ENCODE data around the gene MOB3C.

Gene MOB3C

DNA sequence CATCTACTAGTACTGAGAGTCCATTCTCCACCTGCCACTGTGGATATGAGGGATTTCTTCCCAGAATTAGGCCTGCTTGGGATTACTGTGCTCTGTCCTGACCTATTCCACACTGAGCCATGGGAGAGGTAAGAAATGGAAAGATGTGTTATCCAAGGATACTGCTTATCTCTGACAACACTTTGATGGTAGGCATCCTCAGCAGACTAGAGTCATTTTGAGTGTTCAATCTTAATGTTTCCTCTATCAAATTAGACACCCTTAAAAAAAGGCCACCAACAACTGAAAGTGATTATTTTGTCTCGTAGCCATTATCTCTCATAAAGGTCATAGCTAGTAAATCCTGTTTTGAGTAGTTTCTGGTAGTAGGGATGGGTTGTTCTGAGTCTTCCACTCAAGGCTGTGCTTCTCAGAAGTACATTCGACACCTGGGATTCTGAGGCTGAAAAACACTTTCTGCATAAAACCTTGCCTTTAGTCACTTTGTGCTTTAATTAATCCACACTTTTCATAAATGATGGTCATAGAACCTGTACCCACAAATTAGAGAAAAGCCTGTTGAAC lies 42.8 kb upstream of the MOB3C start:
- WGBS, 2 donors (ENCODE audit: extremely low coverage in 2 of 2, insufficient read length in 2 of 2, insufficient replicate concordance in 1 of 2) = no CpG with 5 or more reads among the region's 2 CpGs
- no peak for DNase-seq (ENCODE audit: low spot score)
- no peak overlapping the region for H3K23ac ChIP-seq (ENCODE audit: low read depth, low read length, poor library complexity)
- no peak overlapping the region for H3K14ac ChIP-seq (ENCODE audit: low read length)
- H2BK15ac ChIP-seq (ENCODE audit: low read length) = no peak overlapping the region
- H3K4ac ChIP-seq (ENCODE audit: low read length) = no peak overlapping the region
- H3K9me3 ChIP-seq (replicated peaks in 1 of 2; ENCODE audit: control insufficient read depth in 2 of 2, insufficient read depth in 1 of 2, low read depth in 1 of 2, low read length in 2 of 2) = no peaks in the 10 kb centered on the region
- no peak overlapping the region for H3K4me3 ChIP-seq (ENCODE audit: low read length in 2 of 2)
- no peaks in the 10 kb centered on the region for H3K27me3 ChIP-seq (ENCODE audit: control insufficient read depth in 3 of 3, insufficient read depth in 3 of 3, low read depth in 1 of 3, low read length in 3 of 3)
- H4K8ac ChIP-seq (ENCODE audit: low read depth, low read length) = no peak overlapping the region
- no peaks in the 10 kb centered on the region for H3K79me1 ChIP-seq (ENCODE audit: low read depth, low read length)
- H3K27ac ChIP-seq (replicated peaks; ENCODE audit: low read length) = no peak overlapping the region
- H3K9ac ChIP-seq (ENCODE audit: low read depth, low read length, poor library complexity) = no peak overlapping the region
- no peak overlapping the region for H2BK12ac ChIP-seq (ENCODE audit: low read length)
- H2BK5ac ChIP-seq (ENCODE audit: low read length) = no peak overlapping the region
- H3K4me1 ChIP-seq (ENCODE audit: control insufficient read depth in 2 of 2, insufficient read depth in 1 of 2, low read depth in 1 of 2, low read length in 2 of 2) = no peaks in the 10 kb centered on the region
- no peak overlapping the region for H4K91ac ChIP-seq (ENCODE audit: low read depth, low read length, poor library complexity)
- no peak overlapping the region for H2AFZ ChIP-seq (ENCODE audit: low read length)
- H3K18ac ChIP-seq (ENCODE audit: low read length) = no peak overlapping the region
- H3K36me3 ChIP-seq (replicated peaks in 1 of 2; ENCODE audit: control insufficient read depth in 2 of 2, insufficient read depth in 2 of 2, low read length in 2 of 2) = peaks cover 11 to 69% of the 10 kb centered on the region in 2 donors
- H2BK120ac ChIP-seq (ENCODE audit: low read depth, low read length) = no peak overlapping the region
- no peak overlapping the region for H3K4me2 ChIP-seq (ENCODE audit: insufficient read depth, low read length, poor library complexity, severe bottlenecking)
- no peak overlapping the region for H2AK5ac ChIP-seq (ENCODE audit: low read depth, low read length)

DNA sequence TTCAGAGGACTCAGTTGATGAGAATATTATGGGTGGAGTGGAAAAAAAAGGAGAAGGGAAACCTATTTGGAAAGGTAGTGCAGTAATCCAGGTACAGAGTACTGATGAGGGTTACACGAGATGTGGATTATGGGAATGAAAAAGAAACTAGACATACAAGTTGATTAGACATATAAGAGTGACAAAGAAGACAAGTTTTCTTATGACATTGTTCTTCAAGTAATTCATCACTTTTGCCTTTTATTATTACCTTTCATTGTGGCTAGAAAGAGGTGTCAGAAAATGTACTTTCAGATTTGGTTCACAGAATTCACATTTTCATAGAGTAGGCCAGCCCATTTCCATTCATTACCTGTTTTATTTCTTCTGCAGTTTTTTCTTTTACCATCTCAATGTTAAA lies 41.2 kb upstream of the MOB3C start:
- H4K8ac ChIP-seq (ENCODE audit: low read depth, low read length) = no peak overlapping the region
- H3K27me3 ChIP-seq (ENCODE audit: control insufficient read depth in 3 of 3, insufficient read depth in 3 of 3, low read depth in 1 of 3, low read length in 3 of 3) = no peaks in the 10 kb centered on the region
- H3K36me3 ChIP-seq (replicated peaks in 1 of 2; ENCODE audit: control insufficient read depth in 2 of 2, insufficient read depth in 2 of 2, low read length in 2 of 2) = peaks cover 8 to 71% of the 10 kb centered on the region in 2 donors
- H3K27ac ChIP-seq (replicated peaks; ENCODE audit: low read length) = no peak overlapping the region
- H3K23ac ChIP-seq (ENCODE audit: low read depth, low read length, poor library complexity) = no peak overlapping the region
- H3K9ac ChIP-seq (ENCODE audit: low read depth, low read length, poor library complexity) = no peak overlapping the region
- no peak overlapping the region for H2BK12ac ChIP-seq (ENCODE audit: low read length)
- no peak overlapping the region for H2AK5ac ChIP-seq (ENCODE audit: low read depth, low read length)
- no peak overlapping the region for H2BK5ac ChIP-seq (ENCODE audit: low read length)
- H3K4ac ChIP-seq (ENCODE audit: low read length) = no peak overlapping the region
- H3K9me3 ChIP-seq (replicated peaks in 1 of 2; ENCODE audit: control insufficient read depth in 2 of 2, insufficient read depth in 1 of 2, low read depth in 1 of 2, low read length in 2 of 2) = no peaks in the 10 kb centered on the region
- no peaks in the 10 kb centered on the region for H3K4me1 ChIP-seq (ENCODE audit: control insufficient read depth in 2 of 2, insufficient read depth in 1 of 2, low read depth in 1 of 2, low read length in 2 of 2)
- no peak overlapping the region for H3K4me3 ChIP-seq (ENCODE audit: low read length in 2 of 2)
- no peak overlapping the region for H2BK120ac ChIP-seq (ENCODE audit: low read depth, low read length)
- DNase-seq (ENCODE audit: low spot score) = no peak
- no peak overlapping the region for H3K4me2 ChIP-seq (ENCODE audit: insufficient read depth, low read length, poor library complexity, severe bottlenecking)
- no peak overlapping the region for H2BK15ac ChIP-seq (ENCODE audit: low read length)
- no peak overlapping the region for H3K14ac ChIP-seq (ENCODE audit: low read length)
- H2AFZ ChIP-seq (ENCODE audit: low read length) = no peak overlapping the region
- no peaks in the 10 kb centered on the region for H3K79me1 ChIP-seq (ENCODE audit: low read depth, low read length)
- no peak overlapping the region for H4K91ac ChIP-seq (ENCODE audit: low read depth, low read length, poor library complexity)
- no CpG with 5 or more reads among the region's 1 CpG for WGBS, 2 donors (ENCODE audit: extremely low coverage in 2 of 2, insufficient read length in 2 of 2, insufficient replicate concordance in 1 of 2)
- no peak overlapping the region for H3K18ac ChIP-seq (ENCODE audit: low read length)

DNA sequence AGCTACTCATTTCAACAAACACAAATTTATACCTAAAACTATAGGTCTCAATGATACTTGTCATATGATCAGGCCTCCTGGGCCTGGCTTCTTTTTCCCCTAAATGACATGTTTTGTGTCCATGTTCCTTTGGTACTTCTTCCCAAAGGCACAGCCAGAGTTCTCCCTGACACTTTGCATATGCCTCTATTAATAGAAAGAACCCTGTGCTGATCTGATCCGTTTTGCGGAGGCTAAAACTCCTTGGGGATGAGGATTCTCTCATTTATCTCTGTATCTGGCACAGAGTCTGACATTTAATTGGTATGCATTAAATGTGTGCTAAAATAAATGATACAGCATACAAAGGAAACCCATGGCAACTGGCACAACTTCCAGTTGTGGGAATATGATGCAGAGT lies 40.0 kb upstream of the MOB3C start:
- no peak overlapping the region for H2BK120ac ChIP-seq (ENCODE audit: low read depth, low read length)
- no peaks in the 10 kb centered on the region for H3K27me3 ChIP-seq (ENCODE audit: control insufficient read depth in 3 of 3, insufficient read depth in 3 of 3, low read depth in 1 of 3, low read length in 3 of 3)
- no peak for DNase-seq (ENCODE audit: low spot score)
- no peak overlapping the region for H3K23ac ChIP-seq (ENCODE audit: low read depth, low read length, poor library complexity)
- no peaks in the 10 kb centered on the region for H3K9me3 ChIP-seq (replicated peaks in 1 of 2; ENCODE audit: control insufficient read depth in 2 of 2, insufficient read depth in 1 of 2, low read depth in 1 of 2, low read length in 2 of 2)
- no peak overlapping the region for H3K4me2 ChIP-seq (ENCODE audit: insufficient read depth, low read length, poor library complexity, severe bottlenecking)
- no peaks in the 10 kb centered on the region for H3K79me1 ChIP-seq (ENCODE audit: low read depth, low read length)
- H4K8ac ChIP-seq (ENCODE audit: low read depth, low read length) = no peak overlapping the region
- H3K4ac ChIP-seq (ENCODE audit: low read length) = no peak overlapping the region
- no peak overlapping the region for H2AFZ ChIP-seq (ENCODE audit: low read length)
- H3K27ac ChIP-seq (replicated peaks; ENCODE audit: low read length) = no peak overlapping the region
- H3K14ac ChIP-seq (ENCODE audit: low read length) = no peak overlapping the region
- no peak overlapping the region for H2BK5ac ChIP-seq (ENCODE audit: low read length)
- no peak overlapping the region for H3K18ac ChIP-seq (ENCODE audit: low read length)
- no peak overlapping the region for H2BK15ac ChIP-seq (ENCODE audit: low read length)
- H3K36me3 ChIP-seq (replicated peaks in 1 of 2; ENCODE audit: control insufficient read depth in 2 of 2, insufficient read depth in 2 of 2, low read length in 2 of 2) = peaks cover 11 to 81% of the 10 kb centered on the region in 2 donors
- H3K4me1 ChIP-seq (ENCODE audit: control insufficient read depth in 2 of 2, insufficient read depth in 1 of 2, low read depth in 1 of 2, low read length in 2 of 2) = no peaks in the 10 kb centered on the region
- H2BK12ac ChIP-seq (ENCODE audit: low read length) = no peak overlapping the region
- no peak overlapping the region for H3K4me3 ChIP-seq (ENCODE audit: low read length in 2 of 2)
- H3K9ac ChIP-seq (ENCODE audit: low read depth, low read length, poor library complexity) = no peak overlapping the region
- H4K91ac ChIP-seq (ENCODE audit: low read depth, low read length, poor library complexity) = no peak overlapping the region
- no CpG with 5 or more reads among the region's 2 CpGs for WGBS, 2 donors (ENCODE audit: extremely low coverage in 2 of 2, insufficient read length in 2 of 2, insufficient replicate concordance in 1 of 2)
- H2AK5ac ChIP-seq (ENCODE audit: low read depth, low read length) = no peak overlapping the region

DNA sequence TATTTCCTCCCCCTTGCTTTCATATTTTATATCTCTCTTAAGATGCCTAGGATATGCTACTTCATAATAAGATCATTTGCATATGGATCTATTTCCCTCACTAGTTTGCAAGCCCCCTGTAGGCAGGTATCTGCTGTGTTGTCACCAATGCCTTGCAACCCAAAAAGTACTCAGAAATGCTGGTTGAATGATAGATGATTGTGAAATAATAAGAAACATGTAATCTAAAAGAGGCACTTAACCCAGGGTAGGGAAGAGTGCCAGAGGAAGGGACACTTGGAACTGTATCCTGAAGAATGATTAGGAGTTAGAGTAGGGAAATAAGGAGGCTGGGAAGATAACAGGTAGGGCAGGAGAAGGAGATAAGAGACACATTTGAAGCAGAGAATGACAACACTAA lies 39.2 kb upstream of the MOB3C start:
- H3K27me3 ChIP-seq (ENCODE audit: control insufficient read depth in 3 of 3, insufficient read depth in 3 of 3, low read depth in 1 of 3, low read length in 3 of 3) = no peaks in the 10 kb centered on the region
- H3K23ac ChIP-seq (ENCODE audit: low read depth, low read length, poor library complexity) = no peak overlapping the region
- no peak overlapping the region for H3K4me3 ChIP-seq (ENCODE audit: low read length in 2 of 2)
- H3K4ac ChIP-seq (ENCODE audit: low read length) = no peak overlapping the region
- no peak overlapping the region for H2AK5ac ChIP-seq (ENCODE audit: low read depth, low read length)
- no peak overlapping the region for H2BK120ac ChIP-seq (ENCODE audit: low read depth, low read length)
- H3K27ac ChIP-seq (replicated peaks; ENCODE audit: low read length) = no peak overlapping the region
- no peak overlapping the region for H2BK15ac ChIP-seq (ENCODE audit: low read length)
- H2BK5ac ChIP-seq (ENCODE audit: low read length) = no peak overlapping the region
- no peaks in the 10 kb centered on the region for H3K9me3 ChIP-seq (replicated peaks in 1 of 2; ENCODE audit: control insufficient read depth in 2 of 2, insufficient read depth in 1 of 2, low read depth in 1 of 2, low read length in 2 of 2)
- no peak overlapping the region for H4K8ac ChIP-seq (ENCODE audit: low read depth, low read length)
- H3K4me1 ChIP-seq (ENCODE audit: control insufficient read depth in 2 of 2, insufficient read depth in 1 of 2, low read depth in 1 of 2, low read length in 2 of 2) = no peaks in the 10 kb centered on the region
- no peak overlapping the region for H2AFZ ChIP-seq (ENCODE audit: low read length)
- H3K18ac ChIP-seq (ENCODE audit: low read length) = no peak overlapping the region
- no peak overlapping the region for H2BK12ac ChIP-seq (ENCODE audit: low read length)
- H3K79me1 ChIP-seq (ENCODE audit: low read depth, low read length) = no peaks in the 10 kb centered on the region
- DNase-seq (ENCODE audit: low spot score) = no peak
- no peak overlapping the region for H3K9ac ChIP-seq (ENCODE audit: low read depth, low read length, poor library complexity)
- no peak overlapping the region for H4K91ac ChIP-seq (ENCODE audit: low read depth, low read length, poor library complexity)
- peaks cover 11 to 76% of the 10 kb centered on the region in 2 donors for H3K36me3 ChIP-seq (replicated peaks in 1 of 2; ENCODE audit: control insufficient read depth in 2 of 2, insufficient read depth in 2 of 2, low read length in 2 of 2)
- no peak overlapping the region for H3K14ac ChIP-seq (ENCODE audit: low read length)
- H3K4me2 ChIP-seq (ENCODE audit: insufficient read depth, low read length, poor library complexity, severe bottlenecking) = no peak overlapping the region
